ENCODE results near the gene HOXC12. TPM values are rescaled to one million over a fixed set of nuclear protein-coding genes. Genes with fewer than 3 reads are reported as not detected.

HOXC12 gene
- total RNA-seq, 2 experiments from 2014 or later, result not detected

DNA sequence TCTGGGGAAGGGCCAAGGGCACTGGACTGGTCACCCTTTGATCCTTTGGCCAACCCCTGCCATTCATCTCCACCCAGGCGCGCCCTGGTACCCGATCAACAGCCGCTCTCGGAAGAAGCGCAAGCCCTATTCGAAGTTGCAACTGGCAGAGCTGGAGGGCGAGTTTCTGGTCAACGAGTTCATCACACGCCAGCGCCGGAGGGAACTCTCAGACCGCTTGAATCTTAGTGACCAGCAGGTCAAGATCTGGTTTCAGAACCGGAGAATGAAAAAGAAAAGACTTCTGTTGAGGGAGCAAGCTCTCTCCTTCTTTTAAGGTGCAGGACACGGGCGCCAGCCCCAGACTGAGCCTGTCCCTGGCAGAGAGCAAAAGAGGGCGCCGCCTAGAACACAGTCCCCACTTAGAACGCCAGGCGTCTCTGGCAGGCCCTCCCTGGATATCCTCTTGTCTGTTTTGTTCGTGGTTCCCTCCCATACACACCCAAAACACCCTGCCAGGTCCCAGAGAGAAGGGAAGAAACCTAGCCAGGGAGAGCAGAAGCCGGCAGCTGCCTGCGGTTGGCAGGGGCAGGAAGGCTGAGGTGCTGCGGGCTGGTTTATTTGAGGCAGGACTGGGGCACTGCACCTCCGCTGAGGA lies 1.7 kb downstream of the HOXC12 start:
- peak; percentile 27 for DNase-seq
- Mint-ChIP-seq H3K27ac (peak overlapping the region; percentile 55), H3K27me3 (peaks cover 90% of the 10 kb centered on the region), H3K9me3 (no peaks in the 10 kb centered on the region), H3K4me1 (peaks cover 5% of the 10 kb centered on the region), H3K36me3 (no peaks in the 10 kb centered on the region), H3K4me3 (peak overlapping the region; percentile 8)
- no peak for ATAC-seq (ENCODE audit: low read depth)
- POLR2A ChIA-PET, result no interaction called here

DNA sequence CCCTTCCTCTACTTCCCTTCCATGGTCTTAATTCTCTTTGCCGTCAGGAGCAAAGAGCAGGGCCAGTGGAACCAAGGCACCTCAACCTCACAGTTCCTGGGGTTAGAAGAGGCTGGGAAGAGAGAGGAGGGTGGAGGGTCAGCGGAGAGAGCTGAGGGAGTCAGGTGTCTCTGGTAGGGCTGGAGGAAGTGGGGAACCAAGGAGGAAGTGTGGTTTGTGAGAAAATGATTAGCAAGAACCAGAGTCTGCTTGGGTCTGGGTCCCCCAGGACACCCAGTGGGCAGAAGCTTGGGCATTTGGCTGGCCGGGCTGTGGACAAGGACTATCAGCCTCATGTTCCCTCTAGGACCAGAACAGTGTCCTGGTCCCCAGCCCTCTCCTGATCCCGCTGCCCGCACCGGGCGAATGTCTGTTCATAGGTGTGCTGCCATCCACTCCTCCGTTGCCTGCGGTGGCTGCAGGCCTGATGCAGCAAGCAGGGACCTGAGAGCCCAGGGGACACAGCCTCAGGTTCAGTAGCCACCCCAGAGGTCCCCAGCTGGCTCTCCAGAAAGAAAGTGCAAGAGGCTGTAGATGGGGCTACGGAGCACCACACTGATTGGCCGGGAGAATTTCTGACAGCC lies 2.3 kb downstream of the HOXC12 start:
- no peak for DNase-seq
- no peaks in the 10 kb centered on the region for H3K36me3 Mint-ChIP-seq
- no peak for ATAC-seq (ENCODE audit: low read depth)
- peaks cover 90% of the 10 kb centered on the region for H3K27me3 Mint-ChIP-seq
- no peak overlapping the region for H3K4me3 Mint-ChIP-seq
- H3K9me3 Mint-ChIP-seq, result no peaks in the 10 kb centered on the region
- H3K4me1 Mint-ChIP-seq, result peaks cover 5% of the 10 kb centered on the region
- peak overlapping the region; percentile 35 for H3K27ac Mint-ChIP-seq
- POLR2A ChIA-PET, result no interaction called here

DNA sequence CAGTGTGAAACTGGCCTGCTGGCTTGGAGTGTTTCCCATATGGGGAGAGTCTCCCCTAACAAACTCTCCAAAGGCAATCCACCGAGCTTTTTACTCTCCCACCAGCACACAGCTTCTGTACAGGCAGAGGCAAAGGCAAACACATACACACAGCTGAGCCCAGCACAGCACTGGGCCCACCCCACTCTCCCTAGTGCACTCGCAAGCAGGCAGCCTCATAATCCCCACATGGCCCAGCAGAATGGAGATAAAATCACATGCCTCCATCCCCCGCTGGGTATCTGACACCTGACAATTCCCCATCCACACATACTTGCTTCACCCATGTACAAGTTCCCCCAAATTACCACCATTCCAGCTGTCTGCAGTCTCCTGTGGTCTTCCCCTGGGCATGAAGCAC lies 3.4 kb downstream of the HOXC12 start:
- Mint-ChIP-seq H3K27ac (no peak overlapping the region), H3K4me3 (no peak overlapping the region), H3K9me3 (no peaks in the 10 kb centered on the region), H3K36me3 (no peaks in the 10 kb centered on the region), H3K27me3 (peaks cover 88% of the 10 kb centered on the region), H3K4me1 (peaks cover 5% of the 10 kb centered on the region)
- ATAC-seq (ENCODE audit: low read depth), result no peak
- POLR2A ChIA-PET, result no interaction called here
- no peak for DNase-seq

DNA sequence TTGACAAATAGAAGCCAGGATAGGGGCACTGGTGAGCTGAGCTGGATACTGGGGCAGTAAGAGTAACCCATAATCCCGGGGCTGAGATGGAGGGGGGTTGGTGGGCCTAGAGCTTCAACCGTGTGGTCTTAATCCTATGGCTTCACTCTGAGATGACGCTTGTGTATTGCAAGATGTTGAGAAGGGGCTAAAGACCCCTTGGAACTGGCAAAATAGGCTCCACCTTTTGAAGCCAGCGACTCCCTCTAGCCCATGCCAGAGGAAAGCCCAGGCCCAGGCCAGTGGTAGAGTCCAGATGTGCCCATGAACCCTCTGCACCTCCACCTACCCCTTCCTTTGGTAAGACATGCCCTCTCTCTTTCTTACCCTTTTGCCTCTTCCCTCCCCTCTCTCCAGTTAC lies 4.6 kb downstream of the HOXC12 start:
- POLR2A ChIA-PET, result no interaction called here
- no peak overlapping the region for H3K4me3 Mint-ChIP-seq
- ATAC-seq (ENCODE audit: low read depth), result no peak
- H3K4me1 Mint-ChIP-seq, result peaks cover 3% of the 10 kb centered on the region
- no peaks in the 10 kb centered on the region for H3K9me3 Mint-ChIP-seq
- no peak for DNase-seq
- H3K27me3 Mint-ChIP-seq, result peaks cover 87% of the 10 kb centered on the region
- no peak overlapping the region for H3K27ac Mint-ChIP-seq
- H3K36me3 Mint-ChIP-seq, result no peaks in the 10 kb centered on the region

DNA sequence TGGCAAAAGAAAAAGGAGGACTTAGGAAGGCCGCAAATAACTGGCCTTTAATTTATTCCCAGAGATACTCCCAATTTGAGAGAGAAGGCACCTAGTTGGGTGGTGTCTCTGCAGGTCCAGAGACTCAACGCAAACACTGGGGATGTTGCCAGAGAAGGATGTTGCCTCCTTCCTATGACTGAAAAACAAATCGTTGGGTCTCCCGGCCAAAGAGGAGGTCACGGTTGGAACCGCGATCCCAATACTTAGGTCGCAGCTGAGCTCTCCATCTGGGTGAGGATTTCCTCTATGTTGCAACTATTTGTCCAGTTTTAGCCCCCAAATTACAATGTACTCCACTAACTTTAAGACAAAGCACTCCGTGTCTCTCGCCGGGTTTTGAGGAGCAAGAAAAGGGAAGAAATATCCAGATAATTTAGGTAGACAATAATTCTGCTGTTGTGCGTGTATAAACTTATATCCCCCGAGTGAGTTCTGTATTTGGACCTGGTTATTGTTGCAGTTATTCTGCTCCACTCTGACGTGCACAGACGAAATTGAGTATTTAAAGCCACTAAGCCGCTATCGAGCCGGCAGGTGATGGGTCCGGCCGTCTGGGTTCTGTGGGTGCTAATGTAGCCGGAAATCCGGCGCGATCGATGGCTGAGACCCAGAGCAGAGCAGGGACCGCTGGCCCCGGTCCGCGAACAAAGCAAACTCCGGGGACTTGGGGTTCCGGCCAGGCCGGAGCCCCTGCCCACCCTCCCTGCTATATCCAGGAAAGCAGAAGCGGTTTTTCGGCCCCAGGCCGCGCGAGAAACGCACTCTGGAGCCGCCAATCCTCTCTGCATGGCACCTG lies 5.7 kb downstream of the HOXC12 start:
- Mint-ChIP-seq H3K27ac (peak overlapping the region; percentile 20), H3K36me3 (no peaks in the 10 kb centered on the region), H3K9me3 (no peaks in the 10 kb centered on the region), H3K4me3 (peak overlapping the region; percentile 4), H3K4me1 (peaks cover 7% of the 10 kb centered on the region), H3K27me3 (peaks cover 91% of the 10 kb centered on the region)
- POLR2A ChIA-PET, result no interaction called here
- DNase-seq (no peak), ATAC-seq (ENCODE audit: low read depth) (no peak)

DNA sequence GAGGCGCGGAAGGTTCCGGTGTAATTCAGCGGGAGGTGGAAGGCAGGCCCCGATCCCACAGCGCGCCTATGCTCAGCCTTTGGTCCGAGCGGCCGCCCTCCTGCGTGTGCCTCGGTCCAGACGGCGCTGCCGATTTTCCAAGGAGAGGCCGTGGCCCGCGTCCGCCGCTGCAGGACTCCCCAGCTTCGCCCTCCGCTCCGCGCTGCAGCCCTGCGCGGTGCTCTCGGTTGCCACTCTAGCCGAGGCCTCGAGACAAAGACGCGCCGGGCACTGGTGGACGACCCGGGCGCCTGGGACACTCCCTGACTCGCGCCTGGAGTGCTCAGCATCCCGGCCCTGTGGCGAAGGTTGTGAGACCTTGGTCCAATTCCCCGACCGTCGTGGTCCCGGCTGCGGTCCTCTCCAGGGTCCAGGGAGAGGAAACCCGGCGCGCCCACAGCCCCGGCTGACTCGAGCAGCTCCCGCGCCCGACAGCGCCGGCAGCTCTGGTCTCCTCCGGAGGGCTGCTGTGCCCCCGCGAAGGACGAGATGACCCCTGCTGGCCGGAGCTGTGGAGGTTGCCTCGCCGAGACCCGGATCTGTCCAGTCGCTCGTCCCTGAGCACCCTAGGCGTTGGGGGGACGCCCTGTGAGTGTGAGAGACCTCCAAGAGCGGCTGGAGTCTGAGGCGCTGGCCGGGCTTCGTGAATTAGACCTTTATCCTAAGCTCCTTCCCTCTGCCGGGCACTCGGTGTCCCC lies 6.5 kb downstream of the HOXC12 start:
- POLR2A ChIA-PET, result no interaction called here
- Mint-ChIP-seq H3K9me3 (no peaks in the 10 kb centered on the region), H3K36me3 (peaks cover 2% of the 10 kb centered on the region), H3K4me3 (no peak overlapping the region), H3K27ac (no peak overlapping the region), H3K27me3 (peaks cover 91% of the 10 kb centered on the region), H3K4me1 (peaks cover 8% of the 10 kb centered on the region)
- DNase-seq (peak; percentile 42), ATAC-seq (ENCODE audit: low read depth) (no peak)

DNA sequence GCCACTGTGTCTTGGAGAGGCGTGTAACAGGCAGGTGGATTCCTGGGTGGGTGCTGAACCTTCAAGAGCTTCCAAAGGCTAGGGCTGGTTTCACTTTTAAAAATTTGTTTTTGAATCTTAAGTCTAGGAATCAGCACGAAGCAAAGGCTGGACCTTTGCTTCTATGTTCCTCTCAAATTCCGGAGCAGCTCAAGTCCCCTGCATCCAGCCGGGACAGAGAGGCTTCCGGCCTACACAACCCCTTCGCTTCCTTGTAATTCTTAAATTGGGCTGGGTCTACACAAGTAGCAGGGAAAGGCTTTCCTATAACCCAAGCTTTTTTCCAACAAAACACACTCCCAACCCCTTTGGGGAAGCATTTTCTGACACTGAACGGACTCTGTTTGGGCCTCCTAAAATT lies 8.3 kb downstream of the HOXC12 start:
- H3K27ac Mint-ChIP-seq, result no peak overlapping the region
- no peak for DNase-seq
- POLR2A ChIA-PET, result interaction anchor here (0.6 kb wide), 1 partner anchor 69 kb away, joined by 4 read pairs; no protein-coding TSS in a partner anchor
- H3K4me1 Mint-ChIP-seq, result peaks cover 14% of the 10 kb centered on the region
- ATAC-seq (ENCODE audit: low read depth), result no peak
- peaks cover 91% of the 10 kb centered on the region for H3K27me3 Mint-ChIP-seq
- H3K36me3 Mint-ChIP-seq, result peaks cover 2% of the 10 kb centered on the region
- H3K9me3 Mint-ChIP-seq, result no peaks in the 10 kb centered on the region
- H3K4me3 Mint-ChIP-seq, result no peak overlapping the region

DNA sequence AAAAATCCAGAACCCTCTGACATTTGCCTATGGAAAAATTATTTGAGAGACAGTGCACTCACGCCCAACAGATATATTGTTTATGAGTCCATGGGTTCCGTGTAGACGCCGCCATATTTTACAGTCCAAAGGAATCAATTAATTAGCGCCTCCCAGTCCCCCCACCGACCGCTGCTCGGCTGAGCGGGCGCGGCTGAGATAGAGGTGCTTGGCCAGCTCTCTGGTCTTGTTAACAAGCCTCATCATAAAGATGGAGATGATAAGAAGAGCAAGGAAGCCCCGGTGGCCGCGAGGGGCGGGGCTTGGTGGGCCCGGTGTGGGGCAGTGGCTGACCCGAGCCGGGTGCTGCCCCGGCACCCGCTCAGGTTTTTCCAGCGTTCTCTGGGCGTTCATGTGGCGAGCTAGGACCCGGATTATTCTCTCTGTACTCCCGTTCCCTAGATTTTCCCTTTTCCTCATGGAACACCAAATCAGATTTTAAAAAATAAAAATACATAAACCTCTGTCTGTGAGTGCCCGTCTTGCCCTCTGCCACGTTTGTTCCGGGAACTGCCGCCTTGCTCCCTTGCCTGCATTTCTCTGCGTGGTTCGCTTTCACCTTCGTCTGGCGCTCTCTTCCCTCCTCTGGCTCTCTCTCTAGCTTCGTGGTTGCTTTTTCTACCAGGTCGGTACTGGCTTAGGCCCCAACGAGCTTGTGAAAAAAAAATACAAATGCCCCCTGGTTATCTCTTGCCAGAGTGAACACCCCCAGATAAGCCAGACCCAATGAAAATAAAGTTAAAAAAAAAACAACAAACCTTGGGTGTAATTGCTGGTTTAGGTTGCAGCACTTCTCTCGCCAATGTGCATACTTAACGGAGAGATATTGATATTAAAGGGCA lies 9.0 kb downstream of the HOXC12 start:
- POLR2A ChIA-PET, result no interaction called here
- no peak for ATAC-seq (ENCODE audit: low read depth)
- H3K4me3 Mint-ChIP-seq, result no peak overlapping the region

DNA sequence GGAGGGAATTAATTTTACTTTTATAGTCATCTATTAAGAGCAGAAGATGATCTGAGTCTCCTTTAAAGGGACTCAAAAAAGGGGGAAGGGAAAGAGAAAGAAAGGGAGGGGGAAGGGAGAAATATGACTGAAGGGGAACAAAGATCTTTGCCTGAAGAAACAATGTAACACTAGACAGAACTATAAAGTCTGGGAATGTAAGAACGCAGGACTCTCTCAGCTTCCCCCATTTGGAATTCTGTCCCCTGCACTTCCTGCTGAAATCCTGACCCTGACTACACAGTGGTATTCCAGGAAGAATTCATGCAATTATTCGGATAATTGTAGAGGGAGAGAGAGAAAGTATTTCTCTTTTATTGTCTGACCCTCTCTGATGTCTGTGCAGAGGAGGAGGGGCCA lies 9.6 kb downstream of the HOXC12 start:
- H3K4me1 Mint-ChIP-seq, result peaks cover 14% of the 10 kb centered on the region

More for the DNA sequence above, 9.0 kb downstream of the HOXC12 start:
- Mint-ChIP-seq H3K27ac (no peak overlapping the region), H3K27me3 (peaks cover 91% of the 10 kb centered on the region), H3K4me1 (peaks cover 14% of the 10 kb centered on the region), H3K36me3 (peaks cover 2% of the 10 kb centered on the region), H3K9me3 (no peaks in the 10 kb centered on the region)
- DNase-seq, result no peak

DNA sequence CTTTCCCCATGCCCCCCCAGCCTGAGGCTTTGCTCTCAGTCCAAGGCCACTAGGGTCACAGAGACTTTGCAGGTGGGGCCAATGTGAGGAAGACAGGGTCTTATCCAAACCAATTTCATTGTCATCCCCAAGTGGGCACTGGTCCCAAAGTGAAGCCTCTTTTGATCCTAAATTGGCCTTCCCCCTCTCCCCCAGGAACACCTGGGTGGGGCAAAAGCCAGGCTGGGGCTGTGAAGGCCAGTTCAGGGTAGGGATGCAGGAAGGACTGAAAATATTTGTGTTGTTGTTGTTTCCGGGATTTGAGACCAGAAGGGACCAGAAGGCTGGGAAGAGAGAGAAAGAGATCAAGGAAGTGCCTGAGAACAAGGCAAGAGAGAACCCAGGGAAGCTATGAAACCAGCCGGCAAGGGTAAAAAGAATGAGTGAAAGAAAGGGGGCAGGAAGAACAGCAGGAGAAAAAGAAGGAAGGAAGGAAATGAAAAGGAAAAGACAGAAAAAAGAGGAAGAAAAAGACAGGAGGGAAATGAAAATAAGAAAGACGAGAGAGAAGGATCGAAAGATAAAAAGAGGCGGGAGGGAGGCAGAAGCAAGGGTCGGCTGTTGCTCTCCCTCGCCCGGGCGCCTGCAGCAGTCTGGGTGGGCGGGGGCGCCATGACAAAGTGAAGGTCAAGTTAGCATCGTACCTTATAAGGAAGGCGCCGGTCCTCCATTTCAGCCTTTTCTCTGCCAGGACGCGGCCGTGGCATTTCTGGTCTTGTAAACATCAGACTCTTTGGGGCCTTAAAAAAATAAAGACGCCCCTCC lies 10.8 kb downstream of the HOXC12 start:
- no peak overlapping the region for H3K27ac Mint-ChIP-seq
- DNase-seq (no peak), ATAC-seq (ENCODE audit: low read depth) (no peak)
- no peaks in the 10 kb centered on the region for H3K9me3 Mint-ChIP-seq
- peaks cover 92% of the 10 kb centered on the region for H3K27me3 Mint-ChIP-seq
- H3K4me1 Mint-ChIP-seq, result peaks cover 14% of the 10 kb centered on the region
- POLR2A ChIA-PET, result interaction anchor here (0.7 kb wide), 1 partner anchor 89 kb away, joined by 3 read pairs; no protein-coding TSS in a partner anchor
- peak overlapping the region; percentile 11 for H3K4me3 Mint-ChIP-seq
- peaks cover 2% of the 10 kb centered on the region for H3K36me3 Mint-ChIP-seq

More for the DNA sequence above, 9.6 kb downstream of the HOXC12 start:
- DNase-seq (no peak), ATAC-seq (ENCODE audit: low read depth) (no peak)
- Mint-ChIP-seq H3K36me3 (peaks cover 2% of the 10 kb centered on the region), H3K27ac (no peak overlapping the region), H3K27me3 (peaks cover 92% of the 10 kb centered on the region), H3K9me3 (no peaks in the 10 kb centered on the region), H3K4me3 (no peak overlapping the region)
- POLR2A ChIA-PET, result no interaction called here

DNA sequence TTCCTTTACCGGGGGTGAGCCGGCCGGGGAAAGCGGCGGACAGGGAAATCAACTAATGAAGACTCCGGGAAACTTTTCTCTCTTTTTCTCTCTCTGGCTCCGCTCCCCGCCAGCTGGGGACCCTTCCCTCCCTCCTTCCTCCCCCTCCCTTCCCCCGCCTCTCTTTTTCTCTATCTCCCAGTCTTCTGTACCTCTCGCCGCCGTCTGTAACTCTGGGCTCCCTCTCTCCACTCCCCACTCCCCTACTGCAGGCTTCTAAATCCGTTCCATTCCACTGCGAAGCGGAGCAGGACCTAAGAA lies 11.3 kb downstream of the HOXC12 start:
- no peaks in the 10 kb centered on the region for H3K9me3 Mint-ChIP-seq
- H3K27ac Mint-ChIP-seq, result peak overlapping the region; percentile 55
- POLR2A ChIA-PET, result no interaction called here
- peak overlapping the region; percentile 29 for H3K4me3 Mint-ChIP-seq
- ATAC-seq (ENCODE audit: low read depth), result no peak
- no peak for DNase-seq
- peaks cover 14% of the 10 kb centered on the region for H3K4me1 Mint-ChIP-seq
- peaks cover 94% of the 10 kb centered on the region for H3K27me3 Mint-ChIP-seq
- peaks cover 2% of the 10 kb centered on the region for H3K36me3 Mint-ChIP-seq
